HG02970 (cell line): Measurements from ENCODE around the gene SCAMP1.

ENCODE experiments used
- ATAC-seq: cut with Tn5 transposase; IDR thresholded peaks from one replicate; pipeline ENCODE4 v1.9.1; 2021; ENCODE audit warnings: mild to moderate bottlenecking, moderate library complexity, moderate number of reproducible peaks; ENCODE audit not compliant: unreplicated experiment, low FRiP score

Gene SCAMP1

GRCh38 chr5:78490709-78491485, 130.5 kb downstream of the SCAMP1 start:
- ATAC-seq, result no peak

DNA sequence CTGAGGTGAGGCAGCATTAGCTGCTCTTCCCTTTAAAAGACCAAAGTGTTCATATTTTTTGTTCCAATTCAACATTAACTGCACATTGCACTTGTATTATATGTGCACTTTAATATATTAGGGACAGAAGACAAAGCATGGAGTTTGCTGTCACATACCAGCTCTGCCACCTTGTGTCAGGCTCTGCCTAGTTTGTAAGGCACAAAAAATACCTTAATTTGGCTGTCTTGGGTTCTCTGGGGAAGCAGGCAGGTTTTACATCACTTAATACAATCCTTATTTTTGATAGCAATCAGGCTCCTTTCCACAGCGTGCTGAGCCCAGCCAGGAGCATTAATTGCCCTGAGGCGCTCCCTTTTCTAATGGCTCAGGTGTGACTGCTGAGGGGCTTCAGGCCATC, 131.8 kb downstream of the SCAMP1 start:
- no peak for ATAC-seq

- ATAC-seq, result no peak
Measured at GRCh38 chr5:78492650-78493049, 132.2 kb downstream of the SCAMP1 start.

DNA sequence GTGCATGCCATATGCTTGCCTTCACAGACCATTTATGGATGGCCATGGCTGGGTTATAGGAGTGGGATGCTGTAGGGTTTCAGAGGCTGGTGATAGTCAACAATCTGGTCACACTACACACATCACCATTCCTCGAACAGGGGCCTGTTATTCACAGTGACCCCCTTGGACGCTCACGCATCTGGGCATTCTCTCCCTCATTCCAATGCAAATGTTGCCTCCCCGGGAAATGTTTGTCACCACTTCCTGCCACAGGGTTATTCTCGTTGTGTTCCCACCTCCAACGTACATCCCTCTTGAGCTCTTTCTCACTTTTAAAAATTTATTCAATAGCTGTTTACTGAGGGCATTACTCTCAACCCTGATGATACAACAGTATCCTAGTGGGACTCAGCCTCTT, 135.4 kb downstream of the SCAMP1 start:
- ATAC-seq, result no peak

GRCh38 chr5:78496373-78496772, 136.0 kb downstream of the SCAMP1 start:
- no peak for ATAC-seq

DNA sequence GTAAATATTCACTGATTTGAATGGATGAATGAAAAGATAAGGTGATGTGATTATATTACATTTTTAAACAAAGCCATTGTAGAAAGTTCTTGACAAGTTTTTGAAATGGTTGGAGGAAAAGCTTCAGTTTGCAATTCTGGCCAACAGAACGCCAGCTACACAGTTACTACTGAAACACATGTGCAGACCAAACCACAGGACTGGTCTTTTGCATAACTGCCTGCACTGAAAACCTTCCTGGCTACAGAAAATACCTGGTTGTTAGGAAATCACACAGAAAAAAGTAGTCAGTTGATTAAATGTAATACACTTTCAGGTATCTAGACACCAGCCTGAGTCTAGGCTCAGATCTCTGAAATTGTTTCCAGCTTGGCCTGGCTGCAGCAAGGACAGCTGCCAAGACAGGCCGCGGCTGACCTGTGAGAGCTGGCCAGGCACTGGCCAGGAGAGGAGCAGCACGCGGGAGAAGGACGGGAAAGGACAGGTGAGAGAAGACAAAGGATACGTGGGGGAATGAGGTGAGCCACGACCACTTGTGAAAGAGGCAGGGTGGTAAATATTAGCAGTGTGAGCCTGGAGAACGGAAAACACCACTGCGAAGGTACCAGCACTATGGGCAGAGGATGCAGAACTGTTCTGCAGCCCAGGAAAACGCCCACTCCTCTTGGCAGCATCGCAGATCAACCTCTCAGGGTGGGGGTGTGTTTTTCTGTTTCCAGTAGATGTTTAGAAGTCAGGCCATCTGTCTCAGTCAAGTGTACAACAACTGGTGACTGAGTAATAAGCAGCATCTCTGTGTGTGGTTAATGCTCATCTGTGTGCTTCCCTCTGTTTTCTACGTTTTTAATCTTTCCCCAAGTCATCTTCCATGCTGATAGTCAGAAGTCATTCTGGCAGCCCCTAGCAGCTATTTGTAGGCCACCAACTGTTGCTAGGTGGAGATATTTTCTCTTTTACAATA, 137.4 kb downstream of the SCAMP1 start:
- ATAC-seq, result no peak

GRCh38 chr5:78499485-78499884, 139.1 kb downstream of the SCAMP1 start:
- ATAC-seq, result no peak

- ATAC-seq, result no peak
Measured at GRCh38 chr5:78500028-78500427, 139.6 kb downstream of the SCAMP1 start.

DNA sequence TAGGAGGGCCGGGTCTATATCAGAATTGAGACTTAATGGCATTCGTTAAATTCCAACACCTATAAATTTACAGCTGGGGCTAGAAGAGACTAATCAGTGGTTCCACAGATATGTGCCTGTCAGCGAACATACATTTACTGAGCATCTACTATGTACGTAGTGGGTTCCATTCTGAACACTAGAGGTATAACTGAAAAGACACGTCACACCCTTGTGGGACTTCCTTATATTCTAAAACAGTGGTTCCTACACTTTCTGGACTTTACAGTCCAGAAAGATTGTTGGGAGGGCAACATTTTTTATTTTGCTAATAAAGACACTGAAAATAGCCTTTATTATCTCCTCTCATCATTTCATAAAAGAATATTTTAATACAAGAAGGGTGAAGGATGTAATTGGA, 140.5 kb downstream of the SCAMP1 start:
- ATAC-seq, result no peak

- ATAC-seq, result no peak
Measured at GRCh38 chr5:78501411-78502352, 141.3 kb downstream of the SCAMP1 start.

- ATAC-seq, result no peak
Measured at GRCh38 chr5:78503958-78504653, 143.7 kb downstream of the SCAMP1 start.

DNA sequence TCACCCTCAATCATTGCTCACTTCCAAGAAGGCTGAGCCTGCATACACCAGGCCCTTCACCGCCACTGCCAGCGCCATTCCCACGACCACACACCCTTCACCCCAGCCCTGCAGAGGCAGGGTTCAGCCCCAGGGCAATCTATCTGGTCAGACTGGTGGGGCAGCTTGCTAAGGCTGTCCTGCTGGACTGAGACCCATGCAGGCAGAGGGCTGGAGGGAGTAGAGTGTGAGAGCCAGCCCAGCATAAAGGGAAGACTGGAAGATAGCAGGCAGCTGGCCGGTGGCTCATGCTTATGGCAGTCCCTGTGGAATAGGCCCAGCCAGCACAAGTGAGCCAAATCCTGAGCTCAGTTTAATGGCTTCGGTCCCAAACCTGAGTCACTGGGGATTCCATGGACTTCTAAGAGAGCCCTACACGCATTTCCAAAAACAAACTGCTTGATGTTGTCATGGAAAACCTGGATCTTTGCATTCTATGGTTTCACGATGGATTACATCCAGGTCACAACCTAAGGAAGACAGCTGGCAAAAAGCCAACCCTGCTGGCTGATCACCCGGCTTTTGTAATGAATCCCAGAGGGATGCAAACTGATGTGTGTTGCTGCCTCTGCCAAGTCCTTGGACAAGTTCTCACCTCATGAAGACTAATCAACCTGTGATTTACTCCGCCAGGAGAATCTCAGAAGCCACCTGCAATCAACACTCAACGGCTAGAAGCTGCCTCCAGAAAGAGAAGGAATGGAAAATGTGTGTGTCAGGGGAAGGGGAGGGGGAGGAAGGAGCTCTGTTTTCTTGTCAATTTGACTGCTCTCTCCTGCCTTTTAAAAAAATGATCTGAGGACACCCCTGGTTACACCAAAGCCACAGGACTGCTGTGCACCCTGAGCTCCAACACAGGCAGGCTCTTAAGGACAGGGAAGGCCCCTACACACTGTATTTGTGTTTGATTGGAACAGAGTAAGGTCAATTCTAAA, 144.6 kb downstream of the SCAMP1 start:
- no peak for ATAC-seq

- no peak for ATAC-seq
Measured at GRCh38 chr5:78505860-78506259, 145.4 kb downstream of the SCAMP1 start.

- no peak for ATAC-seq
Measured at GRCh38 chr5:78506261-78507024, 146.0 kb downstream of the SCAMP1 start.

GRCh38 chr5:78507531-78507930, 147.1 kb downstream of the SCAMP1 start:
- no peak for ATAC-seq

- no peak for ATAC-seq
Measured at GRCh38 chr5:78508186-78508765, 147.9 kb downstream of the SCAMP1 start.

DNA sequence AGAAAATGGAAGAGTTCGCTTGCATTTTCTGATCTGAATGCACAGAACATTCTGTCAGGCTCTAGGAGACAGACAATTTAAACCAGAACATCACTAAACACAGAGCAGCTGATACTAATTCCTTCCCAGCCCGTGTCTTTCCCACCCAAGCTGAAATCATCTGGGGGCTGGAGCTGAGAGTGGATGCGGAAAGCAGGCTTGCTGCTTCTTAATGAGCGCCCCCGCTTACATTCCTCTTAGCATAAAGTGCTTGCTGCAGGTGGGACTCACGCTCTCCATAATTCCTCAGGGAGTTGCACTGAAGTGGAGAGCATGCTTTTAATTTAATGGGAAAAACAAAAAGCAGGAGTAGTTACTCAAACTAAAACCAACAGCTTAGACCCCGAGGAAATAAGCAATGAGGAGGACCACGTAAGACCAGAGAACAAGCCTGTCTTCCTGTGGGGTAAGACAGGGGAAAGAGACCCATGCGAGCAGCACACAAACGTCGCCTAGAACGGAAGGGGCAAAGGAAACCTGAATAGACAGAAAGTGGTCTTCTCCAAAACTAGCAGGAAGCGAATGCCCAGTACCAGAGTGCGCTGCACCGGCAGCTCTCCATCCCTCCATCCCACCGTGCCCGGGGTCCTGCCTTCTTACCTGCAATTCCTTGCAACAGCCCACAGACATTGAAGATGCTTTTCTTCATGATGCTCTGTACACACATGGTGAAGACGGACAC, 148.9 kb downstream of the SCAMP1 start:
- no peak for ATAC-seq
